H1 (cell line): Measurements from ENCODE around the gene SLC38A5. TPM values are rescaled to one million over a fixed set of nuclear protein-coding genes. Genes with fewer than 3 reads are reported as not detected.

Experiments used
- CBX8 ChIP-seq: fragments of 300-800, 300-1000 bp; sonication (generic); IDR thresholded peaks from 2 replicates; pipeline ENCODE4 v1.7.1; 2016; ENCODE audit warnings: low read depth, low read length, borderline replicate concordance
- EP300 ChIP-seq, 2 experiments: IDR thresholded peaks; 1 replicate in 1 of 2; 2 replicates in 1 of 2; pipeline ENCODE4 v1.6.1; 2011 to 2012; ENCODE audit warnings: low read depth in 2 of 2, low read length in 2 of 2, mild to moderate bottlenecking in 2 of 2, borderline replicate concordance in 1 of 2, inconsistent platforms in 1 of 2, moderate library complexity in 1 of 2
- TAF7 ChIP-seq: optimal IDR thresholded peaks from 2 replicates; pipeline ENCODE3; 2011; ENCODE audit warnings: low read depth, mild to moderate bottlenecking, inconsistent platforms, low read length, moderate library complexity, borderline replicate concordance
- polyA plus RNA-seq, 7 experiments: library from polyadenylated mRNA; depleted of rRNA in 3 of 7; stranded (reverse) in 5 of 7; unstranded in 2 of 7; fragments of >200 nt in 5 of 7; fragments of 200-250 nt in 2 of 7; gene quantifications; 1 replicate in 5 of 7; 2 replicates in 1 of 7; 4 replicates in 1 of 7; pipeline versions ENCODE4 v1.2.1 to v1.2.3, GENCODE V29; 2011 to 2013; ENCODE audit warnings: missing spikeins in 2 of 7, mixed read lengths in 2 of 7
- total RNA-seq: library from RNA; stranded (reverse); fragmentation: NEBNext Ultra II Directional; extraction: Animal tissue kit (Norgen Biotek cat#: 25700); gene quantifications from 2 replicates; pipeline ENCODE4 v1.2.1, GENCODE V29; 2021

SLC38A5 gene
- total and polyA plus RNA-seq, 2 of the 8 experiments (the other 6 are each of a cell fraction or from before 2014, with no cell fraction given) = 70.9 to 106 TPM

DNA sequence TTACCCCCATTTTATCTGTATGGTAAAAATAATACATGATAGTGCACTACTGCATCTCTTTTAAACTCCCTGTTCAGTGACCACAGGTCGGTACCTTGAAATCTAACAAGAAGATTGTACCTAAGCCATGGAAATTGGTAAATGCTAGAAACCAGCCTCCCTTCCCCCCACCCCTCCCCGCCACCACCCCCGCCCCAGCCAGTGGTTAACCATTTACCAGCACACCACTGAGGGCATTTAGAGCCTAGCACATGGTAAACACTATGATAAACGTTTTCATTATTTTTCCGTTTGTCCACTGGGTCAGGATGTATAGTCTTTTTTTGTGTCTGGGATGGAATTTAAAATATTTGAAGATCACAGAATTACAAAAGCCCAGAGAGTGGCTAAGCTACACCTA, 5.2 kb upstream of the SLC38A5 start (continued):
- TF ChIP-seq TAF7 (no peak), CBX8 (no peak), EP300 (IDR thresholded peaks at IDR 0.05; ENCODE audit: borderline replicate concordance in 1 of 2, low read depth in 2 of 2, low read length in 2 of 2) (no peak)
